NCI-H2081 treated with DMSO at 0.1 percent for 48 hours (cell line): Measurements from ENCODE around the gene UBE2C.
"Not testable (repeated sequence)": the region's sequence is repeated elsewhere in the genome, so short reads cannot be mapped to it uniquely, and the experiment has no call there.

ENCODE experiments used
- DNase-seq: peaks from one replicate; lab custom pipeline; 2025; lab: John Stamatoyannopoulos, UW

The UBE2C gene

GRCh38 chr20:45797955-45798354 lies 14.5 kb upstream of the UBE2C start:
- DNase-seq = not testable (repeated sequence)

GRCh38 chr20:45798935-45799642 lies 13.4 kb upstream of the UBE2C start:
- DNase-seq = peak; percentile 39

- no peak for DNase-seq
These were observed 10.6 kb upstream of the UBE2C start for GRCh38 chr20:45801851-45802250.

- DNase-seq = no peak
These were observed 2.1 kb upstream of the UBE2C start for GRCh38 chr20:45810191-45810970.

DNA sequence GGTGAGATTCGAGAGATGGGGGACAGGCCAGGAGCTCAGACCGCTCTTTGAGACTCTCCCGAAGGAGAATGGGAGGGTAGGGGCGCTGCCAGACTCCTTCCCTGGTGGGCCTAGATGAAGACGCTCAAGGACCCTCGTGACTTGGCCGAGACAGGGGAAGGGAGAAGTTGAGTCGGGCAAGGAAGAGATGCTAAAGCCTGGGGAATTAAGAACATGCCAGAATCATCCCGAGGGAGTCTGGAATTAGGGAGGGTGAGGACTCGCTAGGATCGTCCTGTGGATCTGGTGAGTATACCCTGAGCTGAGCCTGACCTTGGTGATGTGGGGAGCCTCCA lies 529 bp downstream of the UBE2C start:
- DNase-seq = no peak

- no peak for DNase-seq
These were observed 1.0 kb downstream of the UBE2C start for GRCh38 chr20:45813489-45813888.

- DNase-seq = no peak
These were observed 1.9 kb downstream of the UBE2C start for GRCh38 chr20:45814314-45814713.

- DNase-seq = no peak
These were observed 4.5 kb downstream of the UBE2C start for GRCh38 chr20:45816951-45817350.

- DNase-seq = no peak
These were observed 5.1 kb downstream of the UBE2C start for GRCh38 chr20:45817376-45818194.

DNA sequence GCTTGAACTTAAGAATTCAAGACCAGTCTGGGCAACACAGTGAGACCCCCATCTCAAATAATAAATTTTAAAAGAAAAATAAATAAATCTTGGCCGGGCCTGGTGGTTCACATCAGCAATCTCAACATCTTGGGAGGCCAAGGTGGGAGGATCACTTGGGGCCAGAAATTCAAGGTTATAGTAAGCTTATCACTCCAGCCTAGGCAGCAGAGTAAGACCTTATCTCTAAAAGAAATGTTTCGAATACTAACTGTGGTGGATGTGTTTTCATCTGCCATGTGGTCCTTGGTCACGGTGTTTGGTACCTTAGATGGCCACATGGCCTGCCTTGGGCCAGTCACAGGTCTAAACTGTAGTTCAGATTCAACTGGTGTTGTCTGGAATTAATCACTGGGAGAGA lies 5.8 kb downstream of the UBE2C start:
- DNase-seq = no peak

DNA sequence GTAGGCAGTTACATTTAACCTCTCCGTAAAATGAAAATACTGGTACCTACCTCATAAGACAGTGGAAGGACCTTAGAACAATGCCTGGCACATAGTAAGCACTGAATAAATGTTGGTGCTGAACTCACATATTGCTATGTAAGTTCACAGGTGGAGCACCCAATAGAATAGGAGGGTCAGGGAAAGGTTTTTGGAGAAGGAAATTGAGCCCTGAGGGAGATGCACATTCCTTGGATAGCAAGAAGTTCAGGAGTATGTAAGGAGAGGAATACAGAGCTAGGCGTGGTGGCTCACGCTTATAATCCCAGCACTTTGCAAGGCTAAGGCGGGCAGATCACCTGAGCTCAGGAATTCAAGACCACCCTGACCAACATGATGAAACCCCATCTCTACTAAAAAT lies 7.0 kb downstream of the UBE2C start:
- no peak for DNase-seq

DNA sequence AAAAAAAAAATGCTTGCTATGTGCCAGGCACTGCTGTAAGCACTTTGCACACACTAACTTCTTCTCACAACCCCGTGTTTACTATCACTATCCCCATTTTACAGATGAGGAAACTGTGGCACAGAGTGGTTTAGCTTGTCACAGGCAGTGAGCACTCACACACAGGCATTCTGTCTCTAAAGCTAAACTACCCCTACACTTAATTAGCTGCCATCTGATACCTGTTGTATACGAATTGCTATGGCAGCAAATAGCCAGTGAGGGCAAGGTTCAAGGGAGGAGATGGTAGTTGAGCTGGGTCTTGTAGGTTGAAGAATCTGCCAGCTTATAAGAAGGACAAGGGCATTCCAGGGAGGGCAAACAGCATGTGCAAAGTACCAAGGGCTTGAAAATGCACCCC lies 9.5 kb downstream of the UBE2C start:
- DNase-seq = no peak

DNA sequence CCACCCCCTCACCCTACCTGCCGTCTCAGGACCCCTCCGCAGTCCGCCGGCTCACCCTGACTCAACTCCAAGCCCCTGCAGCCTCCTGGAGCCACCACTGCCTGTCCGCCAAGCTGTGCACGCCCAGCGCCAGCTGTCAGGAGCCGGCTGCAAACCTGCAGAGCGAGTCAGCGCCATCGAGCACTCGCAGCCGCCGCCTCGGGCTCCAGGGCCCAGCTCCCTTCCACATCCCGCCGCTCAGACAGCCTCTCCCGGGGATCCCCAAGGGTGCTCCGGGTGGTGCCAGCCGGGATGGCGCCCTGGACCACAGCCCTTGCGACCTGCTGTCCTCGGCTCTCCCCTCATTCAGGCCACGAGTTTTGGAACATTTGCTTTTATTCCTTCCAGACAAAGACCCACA lies 10.4 kb downstream of the UBE2C start:
- no peak for DNase-seq

- no peak for DNase-seq
These were observed 11.7 kb downstream of the UBE2C start for GRCh38 chr20:45823949-45824835.

DNA sequence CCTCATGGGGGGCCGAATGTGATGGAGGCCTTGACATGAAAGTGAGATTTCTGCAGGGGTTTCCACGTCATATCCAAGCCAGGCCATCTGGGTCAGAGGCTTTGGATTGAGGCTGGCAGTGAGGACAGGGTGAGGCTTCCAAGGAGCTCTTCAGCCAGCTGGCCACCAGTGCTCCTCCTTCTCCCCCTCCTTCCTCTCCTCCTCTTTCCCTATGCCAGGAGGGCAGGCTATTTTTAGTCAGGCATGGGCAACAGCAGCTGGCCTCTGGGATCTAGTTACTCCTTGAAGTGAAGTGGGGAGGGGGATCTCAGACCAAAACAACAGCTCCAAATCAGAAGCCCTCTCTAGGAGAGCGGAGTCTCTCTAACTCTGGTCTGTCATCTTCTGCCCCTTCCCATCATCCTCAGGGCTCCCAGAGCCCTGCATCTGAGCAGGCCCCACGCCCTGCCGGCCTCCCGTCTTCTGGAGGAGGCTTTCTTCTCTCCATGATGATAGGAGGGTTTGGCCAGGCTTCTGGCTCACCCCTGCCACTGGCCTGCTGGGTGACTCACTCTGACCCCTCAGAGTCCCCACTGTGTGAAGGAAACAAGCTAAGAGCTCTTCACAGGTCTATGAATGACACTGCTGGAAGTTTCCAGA lies 14.1 kb downstream of the UBE2C start:
- DNase-seq = no peak

DNA sequence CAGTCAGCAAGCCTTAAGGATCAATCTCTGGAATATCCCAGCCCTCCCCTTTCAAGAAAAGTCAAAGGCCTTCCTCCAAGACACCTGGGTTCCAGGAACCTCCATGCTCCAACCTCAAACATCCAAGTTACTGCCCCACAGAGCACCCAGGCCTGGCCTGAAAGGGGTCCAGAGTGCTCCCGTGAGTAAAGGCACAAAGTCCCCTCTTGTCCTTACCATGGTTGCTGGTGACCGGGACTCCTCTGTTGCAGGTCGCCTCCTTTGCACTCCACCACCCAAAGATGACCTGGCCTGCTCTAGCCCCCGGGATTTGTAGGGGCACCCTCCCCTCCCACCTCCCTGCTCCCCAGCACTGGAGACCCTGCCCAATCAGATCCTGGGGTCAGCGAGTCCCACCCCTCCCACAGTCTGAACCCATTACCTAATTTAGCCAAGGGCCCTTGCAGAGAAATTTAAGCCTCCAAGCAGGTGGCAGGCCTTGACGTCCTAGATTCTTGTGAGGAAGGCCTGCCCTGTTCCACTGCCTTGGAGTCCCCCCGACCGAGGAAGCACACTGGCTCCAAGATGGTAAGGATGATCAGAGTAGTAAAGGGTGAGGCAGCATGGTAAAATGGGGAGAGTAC lies 14.7 kb downstream of the UBE2C start, which contains the start of gene TNNC2:
TNNC2 (minus strand) TSS at position 283 of the 623 bp plus-strand sequence; CDS start at position 219, 64 bp downstream.
- no peak for DNase-seq

DNA sequence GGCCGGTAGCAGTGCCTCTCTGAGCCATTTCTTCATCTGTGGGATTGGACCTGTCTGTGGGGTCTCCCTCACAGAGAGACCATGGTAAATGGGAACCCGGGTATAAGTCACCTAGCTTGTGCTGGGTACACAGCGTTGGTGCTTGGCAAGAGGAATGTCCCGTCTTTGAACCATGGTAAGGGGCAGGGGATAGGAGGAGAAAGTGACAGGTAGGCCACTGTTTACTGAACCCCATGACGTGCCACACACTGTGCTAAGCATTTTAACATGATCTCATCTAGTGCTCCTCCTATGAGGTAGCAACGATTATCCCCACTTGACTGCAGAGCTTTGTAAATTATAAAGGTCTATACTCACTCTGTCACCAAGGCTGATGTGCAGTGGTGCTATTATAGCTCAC lies 15.3 kb downstream of the UBE2C start:
- no peak for DNase-seq

DNA sequence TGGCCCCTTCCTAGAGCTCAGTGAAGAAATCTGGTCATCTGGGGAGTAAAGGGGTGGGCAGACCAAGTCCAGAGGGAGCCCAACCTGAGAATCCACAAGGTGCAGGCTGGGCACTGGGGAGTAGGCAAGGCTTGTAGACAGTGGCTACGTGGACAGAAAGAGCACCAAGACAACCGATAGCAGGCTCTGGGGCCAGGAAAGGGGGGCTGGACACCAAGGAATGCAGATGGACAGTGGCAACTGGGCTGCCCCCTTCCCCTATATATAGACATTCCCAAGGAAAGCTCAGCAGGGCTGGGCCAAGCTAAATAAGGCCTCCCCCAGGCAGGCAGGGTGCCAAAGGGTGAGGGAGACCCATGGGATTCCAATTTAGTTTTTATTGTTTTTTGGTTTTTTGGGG lies 16.1 kb downstream of the UBE2C start:
- DNase-seq = no peak

DNA sequence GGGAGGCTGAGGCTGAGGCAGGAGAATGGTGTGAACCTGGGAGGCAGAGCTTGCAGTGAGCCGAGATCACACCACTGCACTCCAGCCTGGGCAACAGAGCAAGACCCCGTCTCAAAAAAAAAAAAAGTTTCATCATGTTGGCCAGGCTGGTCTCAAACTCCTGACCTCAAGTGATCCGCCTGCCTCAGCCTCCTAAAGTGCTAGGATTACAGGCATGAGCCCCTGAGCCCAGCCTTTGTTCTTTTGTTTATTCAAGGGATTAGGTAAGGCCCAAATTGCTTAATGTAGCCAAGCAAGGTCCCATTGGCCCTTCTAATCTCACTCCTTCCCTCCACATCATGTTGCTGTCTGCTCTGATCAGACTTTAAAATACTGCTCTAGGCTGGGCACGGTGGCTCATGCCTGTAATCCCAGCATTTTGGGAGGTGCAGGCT lies 17.2 kb downstream of the UBE2C start:
- DNase-seq = not testable (repeated sequence)

GRCh38 chr20:45832619-45833018 lies 20.2 kb downstream of the UBE2C start:
- DNase-seq = no peak
